GM19238 (cell line): Measurements from ENCODE around the gene SLC16A3.
"Not testable (repeated sequence)": the region's sequence is repeated elsewhere in the genome, so short reads cannot be mapped to it uniquely, and the experiment has no call there.

ENCODE experiments used
- DNase-seq: peaks from one replicate; pipeline ENCODE4 v3.0.0; 2011; ENCODE audit warnings: low spot score; ENCODE audit not compliant: insufficient read length

Gene SLC16A3

GRCh38 chr17:82203920-82204319 lies 24.9 kb upstream of the SLC16A3 start:
- no peak for DNase-seq

DNA sequence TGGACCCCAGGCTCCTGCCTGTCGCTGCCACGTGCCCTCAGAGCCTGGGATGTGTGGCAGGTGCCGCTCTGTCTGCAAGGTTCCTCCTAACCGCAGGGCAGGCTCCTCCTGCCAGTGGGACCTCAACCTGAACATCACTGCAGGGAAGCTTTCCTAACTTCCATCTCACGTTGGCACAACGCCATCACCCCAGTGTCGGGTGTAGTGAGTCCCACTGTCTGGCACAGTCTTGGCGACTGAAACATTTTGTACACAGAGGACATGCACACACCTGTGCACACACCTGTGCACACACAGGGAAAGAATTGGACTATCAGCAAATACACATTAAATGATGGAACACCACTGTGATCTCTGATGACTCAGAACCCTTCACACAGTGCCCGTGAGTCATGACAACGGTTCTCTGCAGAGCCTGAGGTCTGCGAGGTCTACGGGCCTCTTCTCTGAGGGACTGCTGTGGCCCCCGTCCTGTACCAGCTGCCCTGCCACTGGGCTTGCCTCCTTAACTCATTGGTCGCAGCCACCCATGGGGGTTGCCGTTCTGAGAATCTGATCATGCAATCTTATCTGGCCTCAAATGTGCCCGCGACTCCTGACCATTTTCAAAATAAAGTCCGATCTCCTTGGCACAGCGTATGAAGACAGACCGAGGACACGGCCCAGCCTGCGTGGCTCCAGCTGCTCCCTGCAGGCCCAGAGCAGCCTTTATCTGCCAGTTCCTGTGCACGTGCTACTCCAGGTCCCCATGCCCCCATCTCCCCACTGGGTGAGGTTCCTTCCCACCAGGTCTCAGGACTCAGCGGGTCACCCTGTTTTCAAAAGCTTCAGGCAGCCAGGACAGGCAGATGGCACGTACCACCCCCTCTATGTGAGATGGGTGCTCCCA lies 23.8 kb upstream of the SLC16A3 start:
- no peak for DNase-seq

DNA sequence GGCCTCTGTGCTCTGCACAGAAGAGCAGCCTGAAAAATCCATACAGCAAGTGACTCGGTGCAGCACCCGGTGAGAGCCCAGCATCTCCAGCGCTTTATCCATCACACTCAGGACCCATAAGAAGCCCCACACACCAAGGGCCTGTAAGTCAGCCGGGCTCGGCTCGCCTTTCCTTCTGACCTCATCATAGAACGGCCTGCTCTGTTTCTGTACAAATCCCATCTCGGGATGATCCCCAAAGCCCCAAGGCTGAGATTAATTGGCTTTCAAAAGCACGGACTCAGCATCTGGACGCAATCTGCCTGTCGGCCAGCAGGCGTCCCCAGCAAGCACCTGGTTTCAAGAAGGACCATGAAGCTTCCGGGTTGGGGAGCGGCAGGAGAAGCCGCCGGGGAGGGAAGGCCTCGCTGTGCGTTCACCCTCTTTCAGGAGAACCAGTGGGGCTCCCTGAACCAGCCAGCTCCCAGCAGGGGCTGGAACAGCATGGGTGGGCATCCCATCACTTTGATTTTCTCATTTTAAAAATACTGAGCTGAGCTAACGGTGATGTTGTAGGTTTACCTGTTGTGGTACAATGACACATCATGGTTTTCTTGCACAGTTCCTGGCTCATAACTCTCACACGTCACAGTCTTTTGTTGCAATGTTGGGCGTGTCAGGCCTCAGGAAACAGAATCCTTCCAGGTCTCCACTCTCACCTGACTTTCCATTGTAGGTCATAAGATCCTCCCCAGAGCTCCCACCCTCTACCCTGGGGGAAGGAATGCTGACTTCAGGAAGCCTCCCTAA lies 22.9 kb upstream of the SLC16A3 start:
- peak; percentile 88 for DNase-seq

DNA sequence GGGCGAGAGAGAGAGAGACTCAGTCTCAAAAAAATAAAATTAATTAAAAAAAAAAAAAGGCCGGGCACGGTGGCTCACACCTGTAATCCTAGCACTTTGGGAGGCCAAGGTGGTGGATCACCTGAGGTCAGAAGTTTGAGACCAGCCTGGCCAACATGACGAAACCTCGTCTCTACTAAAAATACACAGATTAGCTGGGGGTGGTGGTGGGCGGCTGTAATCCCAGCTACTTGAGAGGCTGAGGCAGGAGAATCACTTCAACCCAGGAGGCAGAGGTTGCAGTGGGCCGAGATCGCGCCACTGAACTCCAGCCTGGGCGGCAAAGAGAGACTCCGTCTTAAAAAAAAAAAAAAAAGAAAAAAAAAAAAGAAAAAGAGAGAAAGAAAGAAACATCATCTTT lies 18.2 kb upstream of the SLC16A3 start:
- DNase-seq, result not testable (repeated sequence)

- DNase-seq, result peak; percentile 96
These were observed 16.3 kb upstream of the SLC16A3 start, which contains the start of gene CCDC57 for GRCh38 chr17:82212331-82213250. Gene CCDC57, minus strand, starts transcription at chr17:82212842. Its CDS starts 10,898 bp downstream, at chr17:82201944.

- no peak for DNase-seq
These were observed 15.4 kb upstream of the SLC16A3 start for GRCh38 chr17:82213251-82214011.

GRCh38 chr17:82214012-82214628 lies 14.7 kb upstream of the SLC16A3 start:
- no peak for DNase-seq

DNA sequence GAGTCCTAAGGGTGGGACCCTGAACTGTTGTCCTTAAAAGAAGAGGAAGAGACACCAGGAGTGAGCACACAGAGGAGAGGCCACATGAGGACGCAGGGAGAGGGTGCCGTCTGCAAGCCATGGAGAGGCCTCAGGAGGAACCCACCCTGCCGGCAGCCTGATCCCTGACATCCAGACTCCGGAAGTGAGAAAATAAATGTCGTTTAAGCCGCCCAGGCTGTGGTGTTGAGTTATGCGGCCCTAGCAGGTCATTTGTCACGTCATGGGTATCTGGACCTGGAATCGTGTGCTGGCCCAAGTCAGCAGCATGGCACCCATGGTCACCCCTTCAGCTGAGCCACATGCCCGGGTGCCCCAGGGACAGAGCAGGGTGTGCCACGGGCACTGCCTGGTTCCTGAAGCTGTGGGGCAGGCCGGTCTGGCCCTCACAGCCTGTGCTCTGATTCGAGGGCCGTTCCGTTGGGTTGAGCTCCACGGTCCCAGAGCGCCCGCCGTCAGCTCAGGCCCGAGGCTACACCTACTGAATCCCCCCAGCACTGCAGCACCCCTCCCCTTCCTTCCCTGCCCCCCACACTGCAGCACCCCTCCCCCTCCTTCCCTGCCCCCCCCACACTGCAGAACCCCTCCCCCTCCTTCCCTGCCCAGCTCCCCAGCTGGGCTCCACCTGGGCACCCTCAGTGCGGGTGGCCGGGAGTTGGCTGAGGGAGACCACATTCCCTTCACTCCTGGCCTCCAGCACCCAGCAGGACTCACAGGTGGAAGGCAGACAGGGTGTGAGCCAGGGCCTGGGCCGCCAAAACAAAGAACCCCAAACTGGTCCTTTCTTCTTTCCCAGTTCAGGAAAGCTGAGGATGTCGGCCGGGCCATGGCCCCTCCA lies 13.5 kb upstream of the SLC16A3 start:
- no peak for DNase-seq

GRCh38 chr17:82215972-82216300 lies 12.9 kb upstream of the SLC16A3 start:
- DNase-seq, result no peak

GRCh38 chr17:82216301-82217119 lies 12.3 kb upstream of the SLC16A3 start:
- no peak for DNase-seq

DNA sequence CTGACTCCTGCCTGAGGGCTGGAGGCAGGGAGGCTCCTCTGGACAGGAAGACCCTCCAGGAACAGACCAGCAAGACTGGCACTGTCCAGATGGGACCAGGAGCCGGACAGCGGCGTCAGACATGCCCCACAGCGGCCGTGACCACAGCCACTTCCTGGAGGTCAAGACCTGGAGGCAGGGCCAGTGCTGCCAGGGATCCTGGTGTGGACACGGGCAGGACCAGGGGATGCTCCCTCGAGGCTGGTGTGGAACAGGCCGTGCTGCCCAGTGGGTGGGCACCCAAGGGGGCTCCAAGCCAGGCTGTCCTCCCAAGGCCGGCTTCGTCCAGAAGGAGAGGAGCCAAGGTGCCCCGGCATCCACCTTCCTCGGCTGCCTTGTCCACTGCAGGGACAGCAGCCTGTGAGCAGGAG lies 11.7 kb upstream of the SLC16A3 start:
- DNase-seq, result no peak

DNA sequence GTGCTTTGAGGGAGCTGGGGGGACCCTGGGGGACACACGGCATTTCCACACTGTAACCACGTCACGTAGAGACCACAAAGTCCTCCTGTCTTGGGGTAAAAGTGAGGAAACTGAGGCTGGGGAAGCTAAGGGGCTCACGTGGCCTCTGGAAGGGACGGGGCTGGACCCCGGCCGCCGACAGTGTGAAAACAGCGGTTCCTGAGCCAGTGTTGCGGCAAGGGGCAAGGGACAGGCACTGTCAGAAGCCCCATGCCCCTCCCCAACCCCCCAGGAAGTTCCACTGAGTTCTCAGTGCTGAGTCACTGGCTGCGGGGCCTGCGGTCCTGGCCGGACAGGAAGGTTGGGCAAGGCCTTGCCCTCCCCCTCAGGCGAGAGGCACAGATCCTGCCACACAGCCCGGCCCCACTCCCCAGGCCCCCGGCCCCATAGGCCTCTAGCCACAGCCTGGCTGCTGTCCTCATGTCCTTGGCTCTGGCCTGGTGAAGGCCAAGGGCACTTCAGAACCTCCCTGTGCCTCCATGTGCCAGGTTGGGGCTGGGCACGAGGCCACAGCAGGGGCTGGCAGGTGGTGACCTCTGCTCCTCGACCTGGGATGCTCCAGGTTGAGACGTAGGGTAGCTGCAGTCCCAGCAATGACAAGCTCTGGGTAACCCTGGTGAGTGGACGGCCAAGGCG lies 11.2 kb upstream of the SLC16A3 start:
- DNase-seq, result no peak

- DNase-seq, result no peak
These were observed 10.3 kb upstream of the SLC16A3 start for GRCh38 chr17:82218349-82219075.

DNA sequence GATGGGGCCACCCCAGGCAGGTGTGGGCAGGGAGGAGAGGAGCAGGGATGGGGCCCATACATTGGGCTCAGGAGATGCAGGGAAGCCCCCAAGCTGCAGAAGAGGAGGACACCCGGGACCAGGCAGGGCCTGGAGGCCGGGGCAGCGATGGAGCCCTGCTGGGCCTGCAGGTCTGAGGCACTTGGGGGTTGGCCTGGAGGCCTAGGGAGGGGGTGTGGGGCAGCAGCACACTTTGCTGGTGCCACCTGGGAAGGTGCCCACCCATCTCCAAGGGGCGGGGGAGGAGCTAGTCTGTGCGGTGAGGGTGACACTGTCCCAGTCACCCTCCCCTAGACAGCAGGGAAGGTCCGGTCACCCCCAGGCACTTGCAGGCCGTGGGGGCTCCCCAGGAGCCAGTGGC lies 9.8 kb upstream of the SLC16A3 start:
- no peak for DNase-seq

GRCh38 chr17:82219753-82220709 lies 8.8 kb upstream of the SLC16A3 start:
- no peak for DNase-seq

- DNase-seq, result no peak
These were observed 7.4 kb upstream of the SLC16A3 start for GRCh38 chr17:82221341-82221902.
